Measurements from ENCODE around the gene ZNF695. TPM values are rescaled to one million over a fixed set of nuclear protein-coding genes. Genes with fewer than 3 reads are reported as not detected.

The ZNF695 gene
- polyA plus RNA-seq, 1 of the 3 experiments (the other 2 are of a cell fraction), result 3.2 TPM

DNA sequence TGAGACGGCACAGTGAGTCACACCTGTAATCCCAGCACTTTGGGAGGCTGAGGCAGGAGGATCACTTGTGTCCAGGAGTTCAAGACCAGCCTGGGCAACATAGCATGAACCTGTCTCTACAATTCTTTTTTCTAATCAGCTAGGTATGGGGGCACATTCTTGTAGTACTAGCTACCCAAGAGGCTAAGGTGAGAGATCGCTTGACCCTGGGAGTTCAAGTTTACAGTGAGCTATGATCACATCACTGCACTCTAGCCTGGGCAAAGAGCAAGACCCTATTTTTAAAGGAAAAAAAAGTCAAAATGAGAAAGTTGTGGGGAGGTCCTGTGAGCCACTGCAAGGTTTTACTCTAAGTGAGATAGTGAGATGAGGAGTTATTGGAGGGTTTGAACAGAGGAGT lies 41.4 kb downstream of the ZNF695 start:
- CTCF ChIA-PET, result no interaction called here

More for the DNA sequence above, 41.4 kb downstream of the ZNF695 start:
- H3K27me3 ChIP-seq (ENCODE audit: insufficient read depth), result no peaks in the 10 kb centered on the region
- POLR2A ChIA-PET, result no interaction called here
- H3K27ac ChIP-seq (ENCODE audit: low read depth in 2 of 2, low read length in 1 of 2), result no peak overlapping the region
- no peaks in the 10 kb centered on the region for H3K79me2 ChIP-seq (ENCODE audit: insufficient read depth)
- no peaks in the 10 kb centered on the region for H3K9me2 ChIP-seq
- H3F3A ChIP-seq (replicated peaks; ENCODE audit: insufficient read depth), result no peaks in the 10 kb centered on the region
- no peaks in the 10 kb centered on the region for H3K9me3 ChIP-seq
- no peak overlapping the region for H3K4me3 ChIP-seq (ENCODE audit: low read depth in 2 of 2, low read length in 1 of 2)
- no peaks in the 10 kb centered on the region for H3K4me1 ChIP-seq (ENCODE audit: control insufficient read depth in 1 of 2, insufficient read depth in 2 of 2, low read depth in 1 of 2, low read length in 1 of 2)
- H3K36me3 ChIP-seq (replicated peaks in 1 of 2; ENCODE audit: control insufficient read depth in 1 of 2, insufficient read depth in 2 of 2, low read length in 1 of 2), result peaks cover 0 to 7% of the 10 kb centered on the region in 2 experiments
- no peak overlapping the region for H3K9ac ChIP-seq
- H2AFZ ChIP-seq (ENCODE audit: low read depth), result no peak overlapping the region
- no peak for DNase-seq
- TF ChIP-seq, protein P1, sequence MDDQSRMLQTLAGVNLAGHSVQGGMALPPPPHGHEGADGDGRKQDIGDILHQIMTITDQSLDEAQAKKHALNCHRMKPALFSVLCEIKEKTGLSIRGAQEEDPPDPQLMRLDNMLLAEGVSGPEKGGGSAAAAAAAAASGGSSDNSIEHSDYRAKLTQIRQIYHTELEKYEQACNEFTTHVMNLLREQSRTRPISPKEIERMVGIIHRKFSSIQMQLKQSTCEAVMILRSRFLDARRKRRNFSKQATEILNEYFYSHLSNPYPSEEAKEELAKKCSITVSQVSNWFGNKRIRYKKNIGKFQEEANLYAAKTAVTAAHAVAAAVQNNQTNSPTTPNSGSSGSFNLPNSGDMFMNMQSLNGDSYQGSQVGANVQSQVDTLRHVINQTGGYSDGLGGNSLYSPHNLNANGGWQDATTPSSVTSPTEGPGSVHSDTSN (IDR thresholded peaks at IDR 0.05), result no peak
- TF ChIP-seq USF1 (IDR thresholded peaks at IDR 0.05; ENCODE audit: borderline replicate concordance, low read depth) (no peak), REST (IDR thresholded peaks at IDR 0.05; ENCODE audit: low read depth, low read length) (no peak), RCOR1 (IDR thresholded peaks at IDR 0.05; ENCODE audit: low read length) (no peak), NRF1 (IDR thresholded peaks at IDR 0.05; ENCODE audit: low read depth, low read length) (no peak), EZH2phosphoT487 (IDR thresholded peaks at IDR 0.05; ENCODE audit: borderline replicate concordance, low read depth) (no peak), TCF12 (IDR thresholded peaks at IDR 0.05) (no peak), RXRA (IDR thresholded peaks at IDR 0.05; ENCODE audit: borderline replicate concordance, low read depth) (no peak), ELF1 (IDR thresholded peaks at IDR 0.05) (no peak), MEF2A (IDR thresholded peaks at IDR 0.05; ENCODE audit: borderline replicate concordance, low read depth) (no peak)
- no peaks in the 10 kb centered on the region for H4K20me1 ChIP-seq (ENCODE audit: insufficient read depth)
- 94% methylated on average over 2 of the region's 2 CpGs for WGBS (ENCODE audit: low lambda C conversion rate)
- H3K4me2 ChIP-seq, result no peak overlapping the region
